Natural killer cell treated with Interleukin-12 subunit alpha and Interleukin-12 subunit beta and Interleukin-15 and Interleukin-18, amount 100 ng/mL, for 72 hours (primary cell): ENCODE measurements around the gene DAGLA. TPM values are rescaled to one million over a fixed set of nuclear protein-coding genes. Genes with fewer than 3 reads are reported as not detected.

Source experiments
- total RNA-seq, 2 donors: library from RNA; stranded (reverse); gene quantifications; one replicate each; pipeline ENCODE4 v1.2.3, GENCODE V29; 2022

Gene DAGLA
- total RNA-seq, 2 donors from 2014 or later = 0.08 to 0.10 TPM

Other genes starting within 250 kb of the DAGLA start
- not detected for gene LRRC10B, start 171.6 kb upstream of the DAGLA start, total RNA-seq
- not detected for gene SYT7, start 99.3 kb upstream of the DAGLA start, total RNA-seq
- 1 to 10 TPM; 3.7 to 5.5 TPM for gene MYRF, start 72.2 kb downstream of the DAGLA start, total RNA-seq
- 100 to 1,000 TPM; 119 to 133 TPM for gene TMEM258, start 112.2 kb downstream of the DAGLA start, total RNA-seq
- gene FEN1, start 112.5 kb downstream of the DAGLA start, total RNA-seq = 100 to 1,000 TPM in 1 of 2 donors, 10 to 100 TPM in 1; 75.8 to 155 TPM
- 10 to 100 TPM; 50.4 to 56.5 TPM for gene FADS1, start 136.6 kb downstream of the DAGLA start, total RNA-seq
- gene FADS2, start 147.9 kb downstream of the DAGLA start, total RNA-seq = 10 to 100 TPM; 69.1 to 90.1 TPM
- 10 to 100 TPM; 13.2 to 14.0 TPM for gene FADS3, start 211.2 kb downstream of the DAGLA start, total RNA-seq
- not detected for gene RAB3IL1, start 237.2 kb downstream of the DAGLA start, total RNA-seq